GM23248 (cell line): ENCODE results near the gene PCMTD2.

ENCODE experiments used
- EZH2 ChIP-seq: fragments of 200-600 bp; sonication (generic); IDR thresholded peaks from 2 replicates; pipeline ENCODE4 v1.6.1; 2018; ENCODE audit warnings: antibody characterized with exemption, mild to moderate bottlenecking; ENCODE audit not compliant: insufficient read depth, poor library complexity, severe bottlenecking
- EZH2phosphoT487 ChIP-seq: fragments of 200-600 bp; sonication (generic); IDR thresholded peaks from 2 replicates; pipeline ENCODE4 v1.6.1; 2018; ENCODE audit warnings: antibody characterized with exemption, moderate library complexity, mild to moderate bottlenecking, low read depth; ENCODE audit not compliant: insufficient read depth

- TF ChIP-seq EZH2 (no peak), EZH2phosphoT487 (no peak)
Observed at GRCh38 chr20:64223526-64224067, 32.0 kb upstream of the PCMTD2 start.
